ENCODE data around the gene KCNK16. TPM values are rescaled to one million over a fixed set of nuclear protein-coding genes. Genes with fewer than 3 reads are reported as not detected.
A peak's percentile ranks its signal among the peaks of the same experiment; 100 is the strongest.

Gene KCNK16
- total and polyA plus RNA-seq, 2 of the 13 experiments (the other 11 are each of a cell fraction or from before 2014, with no cell fraction given) = not detected

DNA sequence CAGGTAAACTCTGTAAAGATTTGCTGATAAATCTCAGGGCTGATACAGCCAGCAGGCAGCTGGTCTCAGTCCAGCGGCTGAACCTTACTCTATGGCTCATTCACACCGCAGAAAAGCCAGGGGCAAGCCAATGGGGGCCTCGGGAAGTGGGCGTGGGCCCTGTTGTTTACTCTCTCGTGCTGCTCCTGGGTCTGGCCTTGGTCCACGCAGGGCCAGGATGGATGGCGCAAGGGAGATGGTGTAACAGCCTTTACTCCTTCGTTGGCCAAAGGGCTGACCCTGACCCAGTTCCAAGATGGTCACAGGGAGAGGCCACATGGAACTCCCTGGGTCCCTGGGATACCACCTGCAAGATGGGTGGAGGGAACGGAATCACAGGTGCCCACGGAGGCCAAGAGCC lies 24.4 kb downstream of the KCNK16 start (continued):
- TF ChIP-seq, protein P1, sequence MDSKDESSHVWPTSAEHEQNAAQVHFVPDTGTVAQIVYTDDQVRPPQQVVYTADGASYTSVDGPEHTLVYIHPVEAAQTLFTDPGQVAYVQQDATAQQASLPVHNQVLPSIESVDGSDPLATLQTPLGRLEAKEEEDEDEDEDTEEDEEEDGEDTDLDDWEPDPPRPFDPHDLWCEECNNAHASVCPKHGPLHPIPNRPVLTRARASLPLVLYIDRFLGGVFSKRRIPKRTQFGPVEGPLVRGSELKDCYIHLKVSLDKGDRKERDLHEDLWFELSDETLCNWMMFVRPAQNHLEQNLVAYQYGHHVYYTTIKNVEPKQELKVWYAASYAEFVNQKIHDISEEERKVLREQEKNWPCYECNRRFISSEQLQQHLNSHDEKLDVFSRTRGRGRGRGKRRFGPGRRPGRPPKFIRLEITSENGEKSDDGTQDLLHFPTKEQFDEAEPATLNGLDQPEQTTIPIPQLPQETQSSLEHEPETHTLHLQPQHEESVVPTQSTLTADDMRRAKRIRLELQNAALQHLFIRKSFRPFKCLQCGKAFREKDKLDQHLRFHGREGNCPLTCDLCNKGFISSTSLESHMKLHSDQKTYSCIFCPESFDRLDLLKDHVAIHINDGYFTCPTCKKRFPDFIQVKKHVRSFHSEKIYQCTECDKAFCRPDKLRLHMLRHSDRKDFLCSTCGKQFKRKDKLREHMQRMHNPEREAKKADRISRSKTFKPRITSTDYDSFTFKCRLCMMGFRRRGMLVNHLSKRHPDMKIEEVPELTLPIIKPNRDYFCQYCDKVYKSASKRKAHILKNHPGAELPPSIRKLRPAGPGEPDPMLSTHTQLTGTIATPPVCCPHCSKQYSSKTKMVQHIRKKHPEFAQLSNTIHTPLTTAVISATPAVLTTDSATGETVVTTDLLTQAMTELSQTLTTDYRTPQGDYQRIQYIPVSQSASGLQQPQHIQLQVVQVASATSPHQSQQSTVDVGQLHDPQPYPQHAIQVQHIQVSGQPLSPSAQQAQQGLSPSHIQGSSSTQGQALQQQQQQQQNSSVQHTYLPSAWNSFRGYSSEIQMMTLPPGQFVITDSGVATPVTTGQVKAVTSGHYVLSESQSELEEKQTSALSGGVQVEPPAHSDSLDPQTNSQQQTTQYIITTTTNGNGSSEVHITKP (CRISPR knock-in tag; IDR thresholded peaks at IDR 0.05; ENCODE audit: low read depth) = no peak
- TF ChIP-seq MEIS2 (CRISPR knock-in tag; IDR thresholded peaks at IDR 0.05) (no peak), PAX8 (CRISPR knock-in tag; IDR thresholded peaks at IDR 0.05; ENCODE audit: borderline replicate concordance) (no peak), HOXA7 (CRISPR knock-in tag; IDR thresholded peaks at IDR 0.05) (no peak), PRMT3 (CRISPR knock-in tag; IDR thresholded peaks at IDR 0.05; ENCODE audit: borderline replicate concordance, low read depth) (no peak), NCOA1 (CRISPR knock-in tag; IDR thresholded peaks at IDR 0.05) (no peak), FOXJ3 (CRISPR knock-in tag; IDR thresholded peaks at IDR 0.05; ENCODE audit: borderline replicate concordance) (peak; percentile 41; the same call in 1 of the 2 replicates), TAF1 (CRISPR knock-in tag; IDR thresholded peaks at IDR 0.05) (no peak), ZNF460 (CRISPR knock-in tag; IDR thresholded peaks at IDR 0.05; ENCODE audit: borderline replicate concordance) (no peak), TCF7L2 (IDR thresholded peaks at IDR 0.05; ENCODE audit: low read depth, low read length) (no peak), ZNF550 (CRISPR knock-in tag; IDR thresholded peaks at IDR 0.05; ENCODE audit: borderline replicate concordance) (no peak), KDM3A (CRISPR knock-in tag; IDR thresholded peaks at IDR 0.05; ENCODE audit: low read depth) (no peak), KLF16 (CRISPR knock-in tag; IDR thresholded peaks at IDR 0.05) (peak in 1 of 2 experiments; percentile 68; a peak in 2 of 4 replicates), MBNL3 (CRISPR knock-in tag; conservative IDR thresholded peaks at IDR 0.05) (no peak), RARA (CRISPR knock-in tag; IDR thresholded peaks at IDR 0.05) (peak; percentile 63; the same call in 1 of the 2 replicates)
- TF ChIP-seq, protein P2, sequence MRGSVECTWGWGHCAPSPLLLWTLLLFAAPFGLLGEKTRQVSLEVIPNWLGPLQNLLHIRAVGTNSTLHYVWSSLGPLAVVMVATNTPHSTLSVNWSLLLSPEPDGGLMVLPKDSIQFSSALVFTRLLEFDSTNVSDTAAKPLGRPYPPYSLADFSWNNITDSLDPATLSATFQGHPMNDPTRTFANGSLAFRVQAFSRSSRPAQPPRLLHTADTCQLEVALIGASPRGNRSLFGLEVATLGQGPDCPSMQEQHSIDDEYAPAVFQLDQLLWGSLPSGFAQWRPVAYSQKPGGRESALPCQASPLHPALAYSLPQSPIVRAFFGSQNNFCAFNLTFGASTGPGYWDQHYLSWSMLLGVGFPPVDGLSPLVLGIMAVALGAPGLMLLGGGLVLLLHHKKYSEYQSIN (CRISPR knock-in tag; IDR thresholded peaks at IDR 0.05; ENCODE audit: borderline replicate concordance) = no peak
- TF ChIP-seq, protein P3, sequence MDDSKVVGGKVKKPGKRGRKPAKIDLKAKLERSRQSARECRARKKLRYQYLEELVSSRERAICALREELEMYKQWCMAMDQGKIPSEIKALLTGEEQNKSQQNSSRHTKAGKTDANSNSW (CRISPR knock-in tag; IDR thresholded peaks at IDR 0.05; ENCODE audit: borderline replicate concordance) = no peak
- TF ChIP-seq, protein P4, sequence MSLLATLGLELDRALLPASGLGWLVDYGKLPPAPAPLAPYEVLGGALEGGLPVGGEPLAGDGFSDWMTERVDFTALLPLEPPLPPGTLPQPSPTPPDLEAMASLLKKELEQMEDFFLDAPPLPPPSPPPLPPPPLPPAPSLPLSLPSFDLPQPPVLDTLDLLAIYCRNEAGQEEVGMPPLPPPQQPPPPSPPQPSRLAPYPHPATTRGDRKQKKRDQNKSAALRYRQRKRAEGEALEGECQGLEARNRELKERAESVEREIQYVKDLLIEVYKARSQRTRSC (CRISPR knock-in tag; IDR thresholded peaks at IDR 0.05; ENCODE audit: low read depth) = no peak
- TF ChIP-seq, protein P5, sequence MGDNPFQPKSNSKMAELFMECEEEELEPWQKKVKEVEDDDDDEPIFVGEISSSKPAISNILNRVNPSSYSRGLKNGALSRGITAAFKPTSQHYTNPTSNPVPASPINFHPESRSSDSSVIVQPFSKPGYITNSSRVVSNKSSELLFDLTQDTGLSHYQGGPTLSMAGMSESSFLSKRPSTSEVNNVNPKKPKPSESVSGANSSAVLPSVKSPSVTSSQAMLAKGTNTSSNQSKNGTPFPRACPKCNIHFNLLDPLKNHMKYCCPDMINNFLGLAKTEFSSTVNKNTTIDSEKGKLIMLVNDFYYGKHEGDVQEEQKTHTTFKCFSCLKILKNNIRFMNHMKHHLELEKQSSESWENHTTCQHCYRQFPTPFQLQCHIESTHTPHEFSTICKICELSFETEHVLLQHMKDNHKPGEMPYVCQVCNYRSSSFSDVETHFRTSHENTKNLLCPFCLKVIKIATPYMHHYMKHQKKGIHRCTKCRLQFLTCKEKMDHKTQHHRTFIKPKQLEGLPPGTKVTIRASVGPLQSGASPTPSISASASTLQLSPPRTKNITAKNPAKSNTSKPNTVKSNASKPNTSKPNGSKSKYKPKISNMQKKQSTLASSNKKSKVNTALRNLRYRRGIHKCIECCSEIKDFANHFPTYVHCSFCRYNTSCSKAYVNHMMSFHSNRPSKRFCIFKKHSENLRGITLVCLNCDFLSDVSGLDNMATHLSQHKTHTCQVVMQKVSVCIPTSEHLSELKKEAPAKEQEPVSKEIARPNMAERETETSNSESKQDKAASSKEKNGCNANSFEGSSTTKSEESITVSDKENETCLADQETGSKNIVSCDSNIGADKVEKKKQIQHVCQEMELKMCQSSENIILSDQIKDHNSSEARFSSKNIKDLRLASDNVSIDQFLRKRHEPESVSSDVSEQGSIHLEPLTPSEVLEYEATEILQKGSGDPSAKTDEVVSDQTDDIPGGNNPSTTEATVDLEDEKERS (CRISPR knock-in tag; IDR thresholded peaks at IDR 0.05) = peak; percentile 48; the same call in 1 of the 2 replicates

All from HepG2 (cell line).